Glomerular visceral epithelial cell (primary cell): ENCODE data around the gene UQCR10.

Source experiments
- DNase-seq: peaks from one replicate; pipeline ENCODE4 v3.0.0-alpha.2; 2016; ENCODE audit errors: extremely low spot score

The UQCR10 gene

DNA sequence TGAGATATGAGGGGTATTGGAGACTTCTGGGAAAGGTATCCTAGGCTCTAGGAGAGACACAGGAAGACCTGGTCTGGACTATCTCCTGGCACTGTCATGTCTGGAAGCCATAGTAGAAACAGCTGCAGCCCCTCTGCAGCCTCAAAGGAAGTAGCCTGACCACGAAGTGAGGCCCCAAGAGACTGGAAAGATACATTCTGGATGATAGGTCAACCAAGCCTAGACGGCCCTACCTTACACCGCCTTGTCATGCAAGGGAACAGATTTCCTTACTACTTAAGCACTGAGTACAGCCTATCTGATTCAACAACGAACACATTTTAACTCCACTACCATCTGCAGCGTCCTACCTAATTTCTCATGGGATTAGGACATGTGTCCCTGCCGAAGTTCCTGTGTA is 31.1 kb downstream of the UQCR10 start:
- DNase-seq = no peak

DNA sequence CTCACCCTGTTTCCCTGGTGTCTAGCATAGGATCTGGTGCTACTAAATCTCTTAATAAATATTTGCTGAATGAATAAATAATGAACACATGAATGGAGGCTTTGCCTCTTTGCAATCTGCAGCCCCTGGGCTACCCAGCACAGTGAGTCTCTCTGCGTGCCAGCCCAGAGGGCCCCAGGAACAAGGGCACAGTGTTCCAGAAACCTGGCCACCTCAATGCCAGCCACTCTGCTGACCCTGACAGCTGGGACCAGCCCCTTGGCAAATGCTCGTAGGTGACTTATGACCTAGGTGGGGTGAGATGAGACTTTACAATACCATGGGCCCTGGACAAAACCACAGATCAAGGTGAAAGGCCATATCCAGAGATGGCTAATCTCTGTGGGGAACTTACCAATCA is 31.6 kb downstream of the UQCR10 start:
- DNase-seq = no peak

DNA sequence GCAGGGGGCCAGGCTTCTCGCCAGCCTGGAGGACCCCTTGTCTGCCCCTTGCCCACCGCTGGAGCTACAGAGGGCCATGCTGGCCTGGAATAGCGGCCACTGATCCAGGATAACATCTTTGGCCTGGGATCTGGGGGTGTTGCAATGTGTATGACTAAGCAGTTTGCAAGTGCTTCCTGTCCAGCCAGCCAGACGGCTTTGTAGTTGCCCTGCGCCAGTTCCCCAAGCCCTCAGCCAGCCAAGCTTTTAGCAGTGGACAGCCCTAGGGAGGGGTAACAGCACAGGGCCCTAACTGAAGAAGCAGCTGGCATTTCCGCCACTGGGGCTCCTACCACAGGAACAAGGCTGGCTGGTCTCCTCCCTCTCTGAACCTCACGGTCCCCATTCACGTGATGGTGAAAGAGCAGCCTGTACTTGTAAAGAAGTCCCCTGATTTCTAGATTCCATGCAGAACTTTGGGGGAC is 32.1 kb downstream of the UQCR10 start:
- DNase-seq = peak; percentile 79

DNA sequence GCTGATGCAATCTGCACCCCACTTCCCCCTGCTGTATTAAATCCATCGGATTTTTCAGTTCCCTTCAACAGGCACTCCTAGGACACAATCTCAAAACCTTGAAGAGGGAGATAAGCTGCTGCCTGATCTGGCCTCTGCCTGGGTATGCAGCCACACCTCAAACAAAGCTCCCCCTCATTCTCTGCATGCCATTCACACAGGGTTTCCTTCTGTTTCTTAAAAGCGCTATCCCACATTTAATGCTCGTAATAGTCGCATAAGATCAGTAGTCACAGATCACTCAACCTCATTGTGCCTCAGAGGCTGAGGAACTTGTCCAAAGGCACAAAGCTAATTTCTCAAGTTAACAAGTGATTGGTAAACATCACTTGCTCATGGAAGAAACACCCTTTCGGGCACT is 34.0 kb downstream of the UQCR10 start:
- DNase-seq = no peak

DNA sequence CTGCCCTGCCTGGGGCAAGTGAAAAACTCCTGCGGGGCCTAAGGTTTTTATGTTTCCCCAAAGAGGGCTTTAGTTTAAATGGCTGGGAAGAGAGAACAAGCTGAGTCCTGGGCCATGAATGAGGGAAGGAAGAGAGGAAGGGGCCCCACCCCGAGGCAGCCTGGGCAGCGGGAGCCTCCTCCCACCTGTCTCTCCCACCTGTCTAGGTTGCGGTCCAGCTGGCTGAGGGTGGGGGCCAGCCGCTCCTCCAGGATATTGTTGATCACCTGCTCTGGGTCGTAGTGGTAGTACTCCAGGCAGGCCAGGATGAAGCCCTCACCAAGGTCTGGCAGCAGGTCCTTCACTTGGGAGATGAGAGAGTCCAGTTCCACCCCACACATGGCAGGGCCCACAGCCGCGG is 34.6 kb downstream of the UQCR10 start:
- no peak for DNase-seq

DNA sequence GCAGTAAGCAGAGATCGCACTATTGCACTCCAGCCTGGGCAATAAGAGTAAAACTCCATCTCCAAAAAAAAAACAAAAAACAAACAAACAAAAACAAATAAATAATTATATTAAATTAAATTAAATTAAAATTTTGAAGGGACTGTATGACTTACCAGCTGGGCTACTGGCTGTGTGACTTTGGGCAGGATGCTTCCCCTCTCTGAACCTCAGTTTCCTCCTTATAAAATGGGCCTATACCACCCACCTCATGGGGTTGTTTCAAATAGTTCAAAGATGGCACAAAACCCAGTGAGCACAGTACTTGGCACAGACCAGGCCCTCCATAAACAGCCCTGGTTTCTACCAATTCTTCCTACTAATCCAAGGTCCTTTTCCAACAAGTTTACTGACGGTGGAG is 36.0 kb downstream of the UQCR10 start:
- DNase-seq = no peak

DNA sequence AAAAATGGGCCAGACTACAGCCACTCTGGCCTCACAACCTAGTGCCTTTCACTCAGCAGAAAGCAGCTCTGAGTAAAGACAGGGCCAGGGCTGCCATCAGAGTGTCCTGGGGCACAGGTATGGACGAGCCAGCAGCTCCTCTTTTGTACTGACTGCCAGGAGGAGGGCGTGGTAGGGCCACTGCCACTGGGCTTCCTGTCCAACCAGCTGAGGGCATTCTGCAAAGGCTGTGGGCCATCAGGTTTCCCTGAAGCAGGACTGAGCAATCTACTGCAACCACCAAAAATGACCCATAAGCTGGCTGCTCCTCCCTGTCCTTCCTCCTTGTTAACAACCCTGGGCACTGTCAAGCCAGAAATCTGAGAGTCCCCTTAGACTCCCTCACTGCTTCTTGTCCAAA is 37.8 kb downstream of the UQCR10 start:
- DNase-seq = no peak

DNA sequence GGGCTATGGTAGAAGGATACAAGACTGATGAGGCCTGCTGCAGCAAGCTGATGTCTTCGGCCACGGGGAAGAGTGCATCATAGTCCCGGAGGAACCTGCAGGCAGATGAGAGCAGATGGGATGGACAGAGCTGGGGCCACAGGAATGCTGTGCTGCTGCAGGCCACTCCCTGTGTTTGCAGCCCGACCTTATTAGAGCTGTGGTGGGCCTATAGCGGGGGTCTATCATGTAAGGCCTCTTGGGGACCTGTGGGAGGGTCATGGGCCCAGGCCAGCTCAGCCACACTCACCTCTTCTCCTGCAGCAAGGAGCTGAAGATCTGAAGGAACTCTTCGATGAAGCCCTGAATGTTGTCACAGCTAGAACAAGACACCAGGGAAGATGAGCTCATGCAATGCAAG is 39.0 kb downstream of the UQCR10 start:
- no peak for DNase-seq

DNA sequence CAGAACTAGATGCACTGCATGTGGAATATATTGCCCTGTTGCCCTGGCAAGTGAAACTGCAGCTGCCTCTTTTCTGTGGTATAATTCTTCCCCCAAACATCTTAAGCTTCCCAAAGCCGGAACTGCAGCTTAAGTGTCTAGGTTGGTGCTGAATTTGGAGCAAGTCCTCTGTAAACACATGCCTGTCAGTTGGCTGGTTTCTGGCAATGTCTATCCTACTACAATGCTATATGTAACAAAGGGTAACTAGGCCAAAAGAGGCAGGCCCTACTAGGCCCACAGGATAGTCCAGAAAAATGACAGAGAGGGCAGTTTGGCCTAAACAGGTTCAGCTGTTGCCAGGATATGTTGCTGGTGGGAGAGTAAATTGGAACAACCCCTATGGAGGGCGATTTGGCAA is 43.0 kb downstream of the UQCR10 start:
- DNase-seq = no peak

DNA sequence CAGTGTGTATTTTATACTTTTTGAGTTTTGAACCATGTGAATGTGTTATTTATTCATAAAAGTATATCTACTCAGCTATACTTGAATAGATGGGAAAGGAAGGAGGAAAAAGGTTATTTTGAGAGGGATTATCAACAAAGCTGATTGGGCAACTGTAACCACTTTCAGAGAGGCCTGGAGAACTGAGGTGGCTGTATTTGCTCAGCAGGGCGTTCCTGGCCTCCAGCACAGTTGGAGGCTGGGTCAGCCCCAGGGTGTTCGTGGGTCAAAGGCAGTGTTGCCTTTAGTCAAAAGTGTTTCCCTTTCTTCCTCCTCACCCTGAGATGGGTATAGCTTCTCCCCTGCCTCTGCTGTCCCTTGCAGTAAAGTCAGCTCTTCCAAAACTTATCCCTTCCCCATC is 44.2 kb downstream of the UQCR10 start:
- no peak for DNase-seq

DNA sequence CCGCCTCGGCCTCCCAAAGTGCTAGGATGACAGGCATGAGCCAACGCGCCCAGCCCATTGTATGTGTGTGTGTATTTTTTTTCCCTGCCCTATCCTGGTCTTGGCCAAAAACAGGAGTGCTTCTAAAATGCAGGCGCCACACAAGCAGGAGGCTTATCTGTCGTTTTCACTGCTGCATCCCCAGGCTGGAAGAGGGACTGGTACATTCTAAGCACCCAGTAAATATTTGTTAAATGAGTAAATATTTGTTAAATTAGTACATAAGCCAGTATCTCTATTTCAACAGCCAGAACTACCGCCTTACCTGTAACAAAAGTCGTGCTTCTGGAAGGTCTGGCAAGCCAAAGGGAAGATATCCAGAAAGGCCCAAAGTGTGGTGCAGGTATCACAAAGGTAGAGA is 46.0 kb downstream of the UQCR10 start:
- no peak for DNase-seq

DNA sequence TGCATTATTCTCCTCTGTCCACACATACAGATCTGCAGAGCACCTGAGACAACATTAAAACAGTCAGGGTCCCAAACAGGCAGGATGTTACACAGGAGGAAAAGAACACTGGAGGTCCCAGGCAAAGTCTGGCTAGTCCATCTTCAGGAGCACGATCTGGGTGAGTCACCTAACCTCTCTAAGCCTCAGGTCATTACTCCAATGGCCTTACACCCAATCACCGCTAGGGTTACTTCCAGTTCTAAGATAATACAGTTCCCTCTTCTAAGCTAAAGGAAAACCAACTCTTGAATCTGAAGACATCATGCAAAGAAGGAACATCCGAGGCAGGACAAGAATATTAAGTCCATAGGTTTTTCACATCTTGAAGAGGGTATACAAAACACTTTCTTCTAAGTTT is 46.4 kb downstream of the UQCR10 start:
- peak; percentile 32 for DNase-seq

DNA sequence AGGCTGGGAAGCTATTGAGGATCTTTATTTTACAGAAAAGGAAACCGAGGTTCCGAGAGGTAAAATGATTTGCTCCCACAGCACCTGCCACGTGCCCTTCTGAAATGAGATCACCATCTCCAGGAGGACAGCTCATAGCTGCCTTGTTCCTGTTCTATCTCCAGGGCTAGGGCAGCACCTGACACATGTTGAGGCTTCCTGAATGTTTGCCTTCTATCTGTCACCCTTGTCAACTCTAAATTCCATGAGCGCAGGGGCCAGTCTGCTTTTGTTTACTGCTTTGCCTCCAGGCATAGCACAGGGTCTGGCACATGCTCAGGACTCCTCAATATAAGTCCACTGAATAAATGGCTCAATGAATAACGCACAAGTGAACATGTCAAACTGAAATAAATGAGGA is 46.8 kb downstream of the UQCR10 start:
- no peak for DNase-seq

DNA sequence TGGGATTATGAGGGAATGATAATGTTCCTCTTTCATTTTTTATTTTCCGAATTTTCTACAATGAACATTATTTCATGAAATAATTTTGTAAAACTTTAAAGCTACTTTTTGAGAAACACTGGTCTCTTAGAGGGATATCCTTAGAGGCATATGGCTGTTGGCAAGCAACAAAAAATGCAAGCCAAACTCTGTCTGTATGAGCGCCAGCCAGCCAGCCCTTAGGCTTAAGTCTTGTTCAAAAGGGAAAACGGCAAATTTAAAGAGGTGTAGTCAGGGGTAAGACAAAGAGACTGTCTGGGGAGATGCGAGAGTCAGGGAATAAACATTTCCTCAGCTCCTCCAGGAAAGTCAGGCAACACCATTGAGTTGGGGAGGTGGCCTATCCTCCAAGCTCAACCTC is 48.4 kb downstream of the UQCR10 start:
- DNase-seq = no peak

DNA sequence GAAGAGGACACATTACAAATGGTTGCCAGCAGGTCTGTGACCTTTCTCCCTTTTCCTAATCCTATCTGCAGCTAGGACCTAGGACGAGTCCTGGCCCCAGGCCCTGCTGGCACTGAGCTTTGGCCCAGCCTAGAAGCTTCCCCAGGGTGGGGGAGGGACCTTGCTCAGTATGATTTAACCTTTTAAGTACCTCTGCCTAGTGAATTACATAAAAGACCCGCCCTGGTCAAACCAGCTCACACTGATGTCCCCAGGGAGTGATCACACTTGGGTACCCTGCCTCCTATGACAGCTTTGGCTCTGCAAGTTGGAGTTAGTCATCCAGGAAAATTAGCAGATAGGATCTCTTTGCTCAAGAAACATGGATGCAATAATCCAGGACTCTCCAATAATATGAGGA is 49.0 kb downstream of the UQCR10 start:
- DNase-seq = no peak

DNA sequence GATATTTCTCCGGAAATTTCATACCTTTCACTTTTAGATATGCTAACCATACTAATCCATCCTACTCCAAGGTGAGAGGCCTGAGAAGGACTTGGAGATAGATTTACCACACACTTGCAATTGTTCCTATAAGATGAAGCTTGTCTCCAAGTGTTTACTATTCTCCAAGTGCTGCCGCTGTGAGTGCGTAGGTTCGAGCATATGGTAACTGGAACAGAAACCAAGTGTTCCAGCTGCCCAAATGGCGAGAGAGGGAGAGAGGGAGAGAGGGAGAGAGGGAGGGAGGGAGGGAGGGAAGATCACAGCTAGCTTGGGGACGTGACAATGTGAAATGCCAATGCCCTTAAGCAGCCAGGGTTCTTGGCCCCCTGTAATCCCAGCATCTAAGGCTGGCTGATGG is 49.4 kb downstream of the UQCR10 start:
- DNase-seq = no peak

DNA sequence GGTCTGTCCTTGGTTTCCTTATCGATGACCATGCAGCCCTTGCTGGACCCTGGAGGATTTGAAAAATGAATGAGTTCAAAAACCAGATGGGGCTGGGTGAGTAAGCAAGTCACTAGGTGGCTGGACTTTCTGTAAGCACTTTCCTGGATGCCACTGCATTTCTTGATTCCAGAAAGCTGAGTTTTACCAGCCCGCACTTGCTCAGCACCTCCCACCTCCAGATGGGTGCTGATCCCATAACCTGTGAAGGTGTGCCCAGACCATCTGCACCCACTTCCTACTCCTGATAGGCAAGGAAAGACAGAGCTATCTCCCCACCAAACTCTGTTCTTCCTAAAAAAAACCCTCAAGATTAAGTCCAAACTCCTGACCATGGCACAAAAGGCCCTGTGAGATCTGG is 49.8 kb downstream of the UQCR10 start:
- DNase-seq = no peak

DNA sequence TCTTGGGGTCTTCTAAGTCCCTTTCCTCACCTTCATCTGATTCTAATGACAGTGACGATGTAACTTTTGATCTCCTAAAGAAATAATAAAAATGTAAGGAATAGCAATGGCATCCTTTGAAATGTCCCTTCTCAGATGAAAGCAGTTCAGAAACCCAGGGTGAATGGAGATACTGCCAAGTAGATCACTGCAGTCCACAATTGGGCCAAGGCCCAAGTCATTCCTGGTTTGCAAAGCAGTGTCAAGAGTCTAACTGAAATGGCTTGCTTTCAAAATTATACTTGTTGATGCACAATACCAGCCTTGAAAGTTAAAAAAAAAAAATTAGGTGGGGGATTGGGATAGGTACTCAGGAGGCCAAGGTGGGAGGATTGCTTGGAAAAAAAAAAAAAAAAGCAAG is 50.6 kb downstream of the UQCR10 start:
- no peak for DNase-seq

DNA sequence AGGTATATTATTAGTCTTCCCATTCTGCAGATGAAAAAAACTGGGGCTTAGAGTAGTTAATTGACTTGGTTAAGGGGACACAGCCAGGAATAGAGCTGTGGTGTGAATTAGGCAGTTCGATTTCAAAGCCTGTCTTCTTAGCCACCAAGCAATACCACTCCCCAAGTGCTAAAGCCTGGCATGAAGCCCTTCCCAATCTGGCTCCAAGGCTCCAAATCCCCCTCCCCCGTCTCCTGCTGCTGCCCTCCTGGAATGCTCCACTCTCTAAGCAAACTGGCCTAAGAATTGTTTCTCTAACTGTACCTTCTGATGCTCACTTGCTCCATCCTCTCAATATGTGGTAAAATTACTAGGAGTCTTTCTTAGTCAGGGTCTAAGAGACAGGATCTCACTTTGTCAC is 52.3 kb downstream of the UQCR10 start:
- DNase-seq = no peak
